H9 (cell line): ENCODE data around the gene MYCBPAP. TPM values are rescaled to one million over a fixed set of nuclear protein-coding genes. Genes with fewer than 3 reads are reported as not detected.

Experiments
- DNase-seq: peaks from one replicate; pipeline ENCODE4 v3.0.0-alpha.2; 2017
- H2AFZ ChIP-seq: one replicate; pipeline ENCODE4 v1.6.1; 2013; ENCODE audit warnings: mild to moderate bottlenecking, low read length, control low read depth, moderate library complexity
- H2AK5ac ChIP-seq: 2 replicates; pipeline ENCODE4 v1.6.1; 2013; ENCODE audit warnings: low read length, control low read depth, mixed read lengths; ENCODE audit not compliant: insufficient read length
- H2BK120ac ChIP-seq: one replicate; pipeline ENCODE4 v1.6.1; 2013; ENCODE audit warnings: low read depth, mild to moderate bottlenecking, low read length, control low read depth, inconsistent platforms; ENCODE audit not compliant: poor library complexity, severe bottlenecking
- H2BK12ac ChIP-seq: 2 replicates; pipeline ENCODE4 v1.6.1; 2013; ENCODE audit warnings: low read length, control low read depth, mixed read lengths, low read depth; ENCODE audit not compliant: insufficient read length
- H2BK15ac ChIP-seq: 2 replicates; pipeline ENCODE4 v1.6.1; 2013; ENCODE audit warnings: low read depth, low read length, control low read depth
- H2BK20ac ChIP-seq: one replicate; pipeline ENCODE4 v1.6.1; 2013; ENCODE audit warnings: low read depth, mild to moderate bottlenecking, low read length, control low read depth, inconsistent platforms; ENCODE audit not compliant: poor library complexity, severe bottlenecking
- H2BK5ac ChIP-seq: 2 replicates; pipeline ENCODE4 v1.6.1; 2013; ENCODE audit warnings: low read length, control low read depth, mixed read lengths; ENCODE audit not compliant: insufficient read length
- H3K14ac ChIP-seq: 2 replicates; pipeline ENCODE4 v1.6.1; 2013; ENCODE audit warnings: low read length, control low read depth; ENCODE audit not compliant: insufficient read depth
- H3K18ac ChIP-seq: 2 replicates; pipeline ENCODE4 v1.6.1; 2013; ENCODE audit warnings: low read depth, mild to moderate bottlenecking, mixed read lengths, low read length, control low read depth; ENCODE audit not compliant: insufficient read length
- H3K23ac ChIP-seq: 2 replicates; pipeline ENCODE4 v1.6.1; 2013; ENCODE audit warnings: low read length, control low read depth, mixed read lengths, low read depth; ENCODE audit not compliant: insufficient read length
- H3K23me2 ChIP-seq: 2 replicates; pipeline ENCODE4 v1.6.1; 2013; ENCODE audit warnings: low read depth, mild to moderate bottlenecking, mixed read lengths, low read length, control low read depth; ENCODE audit not compliant: insufficient read length, poor library complexity, severe bottlenecking
- H3K27ac ChIP-seq: 2 replicates; pipeline ENCODE4 v1.5.1; 2013; ENCODE audit warnings: low read length, control low read depth, mixed read lengths, low read depth; ENCODE audit not compliant: insufficient read length
- H3K27me3 ChIP-seq: 2 replicates; pipeline ENCODE4 v1.6.1; 2013; ENCODE audit warnings: low read length, control low read depth, inconsistent platforms; ENCODE audit not compliant: insufficient read depth
- H3K4ac ChIP-seq: 2 replicates; pipeline ENCODE4 v1.6.1; 2013; ENCODE audit warnings: low read depth, mild to moderate bottlenecking, control low read depth, inconsistent platforms, low read length, moderate library complexity
- H3K4me1 ChIP-seq: 2 replicates; pipeline ENCODE4 v1.6.1; 2013; ENCODE audit warnings: low read length, control low read depth, inconsistent platforms; ENCODE audit not compliant: insufficient read depth
- H3K4me2 ChIP-seq: 2 replicates; pipeline ENCODE4 v1.6.1; 2013; ENCODE audit warnings: low read length, control low read depth, mixed read lengths; ENCODE audit not compliant: insufficient read length, insufficient read depth
- H3K56ac ChIP-seq: 2 replicates; pipeline ENCODE4 v1.6.1; 2013; ENCODE audit warnings: low read depth, mild to moderate bottlenecking, mixed read lengths, low read length, control low read depth; ENCODE audit not compliant: insufficient read length
- H3K79me1 ChIP-seq: 2 replicates; pipeline ENCODE4 v1.6.1; 2013; ENCODE audit warnings: low read depth, mild to moderate bottlenecking, moderate library complexity, low read length, control low read depth, inconsistent platforms; ENCODE audit not compliant: insufficient read depth, poor library complexity, severe bottlenecking
- H3K79me2 ChIP-seq: 2 replicates; pipeline ENCODE4 v1.6.1; 2013; ENCODE audit warnings: low read length, control low read depth, inconsistent platforms; ENCODE audit not compliant: insufficient read depth
- H3K9ac ChIP-seq: 2 replicates; pipeline ENCODE4 v1.6.1; 2013; ENCODE audit warnings: low read length, control low read depth, mixed read lengths; ENCODE audit not compliant: insufficient read length; ENCODE audit errors: extremely low read depth
- H3K9me3 ChIP-seq: one replicate; pipeline ENCODE4 v1.6.1; 2013; ENCODE audit warnings: low read depth, low read length, inconsistent platforms; ENCODE audit not compliant: control insufficient read depth
- H3T11ph ChIP-seq: one replicate; pipeline ENCODE4 v1.6.1; 2013; ENCODE audit warnings: mild to moderate bottlenecking, low read length, control low read depth, inconsistent platforms
- H4K20me1 ChIP-seq: one replicate; pipeline ENCODE4 v1.6.1; 2013; ENCODE audit not compliant: control insufficient read depth, insufficient read length, insufficient read depth
- H4K5ac ChIP-seq: 2 replicates; pipeline ENCODE4 v1.6.1; 2013; ENCODE audit warnings: low read depth, mild to moderate bottlenecking, mixed read lengths, low read length, control low read depth; ENCODE audit not compliant: insufficient read length
- H4K8ac ChIP-seq: replicated peaks from 2 replicates; pipeline ENCODE4 v1.6.1; 2013; ENCODE audit warnings: low read length, control low read depth, mixed read lengths, low read depth; ENCODE audit not compliant: insufficient read length
- H4K91ac ChIP-seq: 2 replicates; pipeline ENCODE4 v1.6.1; 2013; ENCODE audit warnings: low read depth, mild to moderate bottlenecking, moderate library complexity, mixed read lengths, low read length, control low read depth; ENCODE audit not compliant: insufficient read length
- H3K27ac Mint-ChIP-seq, 3 experiments: 2 replicates in 2 of 3; 3 replicates in 1 of 3; pipeline ENCODE4 v1.8.0; 2020 to 2021; ENCODE audit warnings: mixed read lengths in 3 of 3, mild to moderate bottlenecking in 1 of 3, moderate library complexity in 1 of 3
- H3K27me3 Mint-ChIP-seq: 2 replicates; pipeline ENCODE4 v1.8.0; 2021; ENCODE audit warnings: low read depth, mild to moderate bottlenecking, moderate library complexity, mixed read lengths
- H3K36me3 Mint-ChIP-seq, 3 experiments: 2 replicates in 2 of 3; 3 replicates in 1 of 3; pipeline ENCODE4 v1.8.0; 2020 to 2021; ENCODE audit warnings: low read depth in 3 of 3, mixed read lengths in 3 of 3; ENCODE audit not compliant: insufficient read depth in 1 of 3
- H3K4me1 Mint-ChIP-seq, 2 experiments: 2 replicates each; pipeline ENCODE4 v1.8.0; 2020; ENCODE audit warnings: mixed read lengths in 2 of 2
- H3K4me3 Mint-ChIP-seq, 2 experiments: 2 replicates in 1 of 2; 3 replicates in 1 of 2; pipeline ENCODE4 v1.8.0; 2020 to 2021; ENCODE audit warnings: mild to moderate bottlenecking in 2 of 2, mixed read lengths in 2 of 2, moderate library complexity in 1 of 2
- H3K9me3 Mint-ChIP-seq, 2 experiments: 2 replicates in 1 of 2; 3 replicates in 1 of 2; pipeline ENCODE4 v1.8.0; 2020; ENCODE audit warnings: mild to moderate bottlenecking in 2 of 2, mixed read lengths in 2 of 2, moderate library complexity in 1 of 2
- WGBS: extraction: QIAGEN DNeasy Blood & Tissue Kit; methylation state at CpG from one replicate; pipeline ENCODE4 v1.1.7; 2013; ENCODE audit warnings: missing lambda C conversion rate, low lambda C conversion rate, mixed read lengths; ENCODE audit not compliant: insufficient read length; ENCODE audit errors: extremely low coverage; 5-methylcytosine and 5-hydroxymethylcytosine counted together
- total RNA-seq: library from RNA; stranded (reverse); gene quantifications from 2 replicates; pipeline ENCODE4 v1.2.1, GENCODE V29; 2021
- TF ChIP-seq, protein P1 (sequence below): fragments of 200-600 bp; sonication (generic); conservative IDR thresholded peaks from 3 replicates; pipeline ENCODE4 v1.8.0; 2021; ENCODE audit warnings: antibody characterized with exemption, mild to moderate bottlenecking

The MYCBPAP gene
- total RNA-seq, 1 experiment from 2014 or later, result 1.7 TPM

DNA sequence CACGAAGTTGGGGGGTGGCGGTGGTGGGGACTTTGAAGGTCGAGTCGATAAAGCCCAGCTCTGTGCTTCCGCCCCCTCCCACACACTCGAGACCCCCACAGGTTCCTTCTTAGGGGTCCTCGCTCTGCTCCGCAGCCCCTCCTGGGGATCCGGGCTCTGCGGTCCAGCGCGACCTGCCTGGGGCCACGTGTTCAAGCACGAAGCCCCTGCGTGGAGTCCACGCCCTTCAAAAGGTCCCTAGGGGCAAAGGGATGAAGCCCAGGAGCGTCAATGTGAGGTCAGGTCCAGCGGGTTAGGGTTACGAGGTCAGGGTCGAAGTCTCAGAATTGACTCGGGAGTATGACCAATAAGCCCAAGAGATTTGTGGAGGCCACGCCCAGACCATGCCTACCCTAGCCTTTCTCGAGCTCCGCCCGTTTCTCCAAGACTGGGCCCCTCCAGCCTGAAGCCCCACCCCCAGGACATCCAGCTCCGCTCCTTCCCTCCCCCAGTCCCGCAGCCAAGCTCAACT lies 51.5 kb downstream of the MYCBPAP start:
- Histone ChIP-seq H3T11ph (no peak overlapping the region), H2BK15ac (no peak overlapping the region), H3K23me2 (peaks cover 26% of the 10 kb centered on the region), H2BK120ac (no peak overlapping the region), H2AFZ (no peak overlapping the region), H3K9me3 (no peaks in the 10 kb centered on the region), H3K27me3 (peaks cover 38% of the 10 kb centered on the region), H3K4ac (no peak overlapping the region), H2BK5ac (no peak overlapping the region), H3K56ac (no peak overlapping the region), H2BK12ac (no peak overlapping the region), H3K14ac (no peak overlapping the region), H4K91ac (no peak overlapping the region), H3K4me2 (peak overlapping the region; percentile 74), H3K4me1 (no peaks in the 10 kb centered on the region; the same call in 1 of the 2 replicates), H4K8ac (no peak overlapping the region), H2BK20ac (no peak overlapping the region), H2AK5ac (no peak overlapping the region), H3K18ac (peak overlapping the region; percentile 83), H4K20me1 (no peaks in the 10 kb centered on the region), H3K27ac (no peak overlapping the region), H4K5ac (no peak overlapping the region), H3K79me2 (no peaks in the 10 kb centered on the region), H3K9ac (no peak overlapping the region), H3K23ac (no peak overlapping the region), H3K79me1 (no peaks in the 10 kb centered on the region)
- TF ChIP-seq, protein P1, sequence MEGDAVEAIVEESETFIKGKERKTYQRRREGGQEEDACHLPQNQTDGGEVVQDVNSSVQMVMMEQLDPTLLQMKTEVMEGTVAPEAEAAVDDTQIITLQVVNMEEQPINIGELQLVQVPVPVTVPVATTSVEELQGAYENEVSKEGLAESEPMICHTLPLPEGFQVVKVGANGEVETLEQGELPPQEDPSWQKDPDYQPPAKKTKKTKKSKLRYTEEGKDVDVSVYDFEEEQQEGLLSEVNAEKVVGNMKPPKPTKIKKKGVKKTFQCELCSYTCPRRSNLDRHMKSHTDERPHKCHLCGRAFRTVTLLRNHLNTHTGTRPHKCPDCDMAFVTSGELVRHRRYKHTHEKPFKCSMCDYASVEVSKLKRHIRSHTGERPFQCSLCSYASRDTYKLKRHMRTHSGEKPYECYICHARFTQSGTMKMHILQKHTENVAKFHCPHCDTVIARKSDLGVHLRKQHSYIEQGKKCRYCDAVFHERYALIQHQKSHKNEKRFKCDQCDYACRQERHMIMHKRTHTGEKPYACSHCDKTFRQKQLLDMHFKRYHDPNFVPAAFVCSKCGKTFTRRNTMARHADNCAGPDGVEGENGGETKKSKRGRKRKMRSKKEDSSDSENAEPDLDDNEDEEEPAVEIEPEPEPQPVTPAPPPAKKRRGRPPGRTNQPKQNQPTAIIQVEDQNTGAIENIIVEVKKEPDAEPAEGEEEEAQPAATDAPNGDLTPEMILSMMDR, result no peak
- WGBS, result no CpG with 5 or more reads among the region's 27 CpGs
- Mint-ChIP-seq H3K27me3 (peaks cover 77% of the 10 kb centered on the region), H3K9me3 (no peaks in the 10 kb centered on the region), H3K4me1 (peaks cover 19 to 38% of the 10 kb centered on the region in 2 experiments), H3K4me3 (peak overlapping the region; percentile 72 to 92), H3K36me3 (no peaks in the 10 kb centered on the region; a peak in 1 of 7 replicates), H3K27ac (peak overlapping the region in 2 of 3 experiments; percentile 68 to 97; a peak in 3 of 7 replicates)
- peak; percentile 98 for DNase-seq
